ENCODE results near the gene CSMD2.

- TF ChIP-seq CTCF (IDR thresholded peaks at IDR 0.05) (no peak), POLR2A (IDR thresholded peaks at IDR 0.05) (no peak)
These were observed 691.1 kb downstream of the CSMD2 start for GRCh38 chr1:33473900-33474299.
